Measurements from ENCODE around the gene ACOXL. TPM values are rescaled to one million over a fixed set of nuclear protein-coding genes. Genes with fewer than 3 reads are reported as not detected.

Gene ACOXL
- total and polyA plus RNA-seq, 2 of the 8 experiments (the other 6 are each of a cell fraction or from before 2014, with no cell fraction given): 11.4 to 20.6 TPM

DNA sequence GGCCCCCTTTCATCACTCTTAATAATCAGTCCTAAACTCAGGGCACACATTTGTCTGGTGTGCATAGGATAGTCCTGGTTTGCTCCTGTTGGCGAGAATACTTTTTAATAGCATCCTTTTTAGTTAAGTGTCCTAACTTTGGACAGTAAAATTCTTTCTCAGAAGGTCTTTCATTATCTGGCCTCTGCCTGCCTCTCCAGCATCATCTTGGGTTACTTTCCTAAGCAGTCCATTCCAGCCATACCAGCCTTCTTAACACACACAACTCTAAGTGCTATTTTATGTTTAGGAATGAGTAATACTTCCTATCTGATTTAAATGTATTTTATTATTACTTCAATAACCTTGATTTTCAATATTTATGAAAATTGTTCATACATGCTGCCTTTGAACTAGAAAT lies 151.0 kb downstream of the ACOXL start (continued):
- TF ChIP-seq CTBP2 (IDR thresholded peaks at IDR 0.05; ENCODE audit: borderline replicate concordance, insufficient read depth, insufficient read length, low read length): no peak
- TF ChIP-seq KDM4A (IDR thresholded peaks at IDR 0.05; ENCODE audit: low read depth, low read length, severe bottlenecking): no peak
- no peak for TF ChIP-seq CREB1 (IDR thresholded peaks at IDR 0.05)
- TF ChIP-seq BRCA1 (IDR thresholded peaks at IDR 0.05; ENCODE audit: low read depth, low read length): no peak
